ENCODE results near the gene SDHB.

DNA sequence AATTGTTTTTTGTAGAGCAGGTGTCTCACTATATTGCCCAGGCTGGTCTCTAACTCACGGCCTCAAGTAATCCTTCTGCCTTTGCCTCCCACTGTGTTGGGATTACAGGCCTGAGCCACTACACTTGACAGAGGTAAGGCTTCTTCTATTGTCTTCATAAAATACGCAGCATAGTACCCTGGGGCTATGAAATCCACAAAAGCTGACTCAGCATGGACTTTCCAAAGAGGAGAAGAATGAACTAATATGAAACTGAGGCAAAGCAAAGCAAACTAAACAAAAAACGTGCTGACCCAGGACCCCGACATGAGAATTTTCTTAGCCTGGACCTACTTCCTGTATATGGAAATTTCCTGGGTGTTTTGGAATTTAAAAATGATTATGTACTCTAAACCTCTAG, 23.6 kb downstream of the SDHB start:
- TF ChIP-seq, protein P1, sequence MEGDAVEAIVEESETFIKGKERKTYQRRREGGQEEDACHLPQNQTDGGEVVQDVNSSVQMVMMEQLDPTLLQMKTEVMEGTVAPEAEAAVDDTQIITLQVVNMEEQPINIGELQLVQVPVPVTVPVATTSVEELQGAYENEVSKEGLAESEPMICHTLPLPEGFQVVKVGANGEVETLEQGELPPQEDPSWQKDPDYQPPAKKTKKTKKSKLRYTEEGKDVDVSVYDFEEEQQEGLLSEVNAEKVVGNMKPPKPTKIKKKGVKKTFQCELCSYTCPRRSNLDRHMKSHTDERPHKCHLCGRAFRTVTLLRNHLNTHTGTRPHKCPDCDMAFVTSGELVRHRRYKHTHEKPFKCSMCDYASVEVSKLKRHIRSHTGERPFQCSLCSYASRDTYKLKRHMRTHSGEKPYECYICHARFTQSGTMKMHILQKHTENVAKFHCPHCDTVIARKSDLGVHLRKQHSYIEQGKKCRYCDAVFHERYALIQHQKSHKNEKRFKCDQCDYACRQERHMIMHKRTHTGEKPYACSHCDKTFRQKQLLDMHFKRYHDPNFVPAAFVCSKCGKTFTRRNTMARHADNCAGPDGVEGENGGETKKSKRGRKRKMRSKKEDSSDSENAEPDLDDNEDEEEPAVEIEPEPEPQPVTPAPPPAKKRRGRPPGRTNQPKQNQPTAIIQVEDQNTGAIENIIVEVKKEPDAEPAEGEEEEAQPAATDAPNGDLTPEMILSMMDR (IDR thresholded peaks at IDR 0.05 in 2 of 3, conservative IDR thresholded peaks at IDR 0.05 in 1 of 3; ENCODE audit: borderline replicate concordance in 1 of 3, insufficient read depth in 1 of 3, low read depth in 2 of 3, low read length in 2 of 3): no peak
- TF ChIP-seq CBX3 (IDR thresholded peaks at IDR 0.05; ENCODE audit: low read depth): no peak
- no peak for TF ChIP-seq POLR2AphosphoS5 (IDR thresholded peaks at IDR 0.05; ENCODE audit: low read depth, low read length)
- TF ChIP-seq, protein P2, sequence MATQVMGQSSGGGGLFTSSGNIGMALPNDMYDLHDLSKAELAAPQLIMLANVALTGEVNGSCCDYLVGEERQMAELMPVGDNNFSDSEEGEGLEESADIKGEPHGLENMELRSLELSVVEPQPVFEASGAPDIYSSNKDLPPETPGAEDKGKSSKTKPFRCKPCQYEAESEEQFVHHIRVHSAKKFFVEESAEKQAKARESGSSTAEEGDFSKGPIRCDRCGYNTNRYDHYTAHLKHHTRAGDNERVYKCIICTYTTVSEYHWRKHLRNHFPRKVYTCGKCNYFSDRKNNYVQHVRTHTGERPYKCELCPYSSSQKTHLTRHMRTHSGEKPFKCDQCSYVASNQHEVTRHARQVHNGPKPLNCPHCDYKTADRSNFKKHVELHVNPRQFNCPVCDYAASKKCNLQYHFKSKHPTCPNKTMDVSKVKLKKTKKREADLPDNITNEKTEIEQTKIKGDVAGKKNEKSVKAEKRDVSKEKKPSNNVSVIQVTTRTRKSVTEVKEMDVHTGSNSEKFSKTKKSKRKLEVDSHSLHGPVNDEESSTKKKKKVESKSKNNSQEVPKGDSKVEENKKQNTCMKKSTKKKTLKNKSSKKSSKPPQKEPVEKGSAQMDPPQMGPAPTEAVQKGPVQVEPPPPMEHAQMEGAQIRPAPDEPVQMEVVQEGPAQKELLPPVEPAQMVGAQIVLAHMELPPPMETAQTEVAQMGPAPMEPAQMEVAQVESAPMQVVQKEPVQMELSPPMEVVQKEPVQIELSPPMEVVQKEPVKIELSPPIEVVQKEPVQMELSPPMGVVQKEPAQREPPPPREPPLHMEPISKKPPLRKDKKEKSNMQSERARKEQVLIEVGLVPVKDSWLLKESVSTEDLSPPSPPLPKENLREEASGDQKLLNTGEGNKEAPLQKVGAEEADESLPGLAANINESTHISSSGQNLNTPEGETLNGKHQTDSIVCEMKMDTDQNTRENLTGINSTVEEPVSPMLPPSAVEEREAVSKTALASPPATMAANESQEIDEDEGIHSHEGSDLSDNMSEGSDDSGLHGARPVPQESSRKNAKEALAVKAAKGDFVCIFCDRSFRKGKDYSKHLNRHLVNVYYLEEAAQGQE (IDR thresholded peaks at IDR 0.05; ENCODE audit: low read depth): no peak
- TF ChIP-seq POLR2A (IDR thresholded peaks at IDR 0.05; ENCODE audit: borderline replicate concordance, extremely low read depth, insufficient read depth, insufficient read length): no peak
- TF ChIP-seq CEBPB (IDR thresholded peaks at IDR 0.05; ENCODE audit: low read depth): no peak
- TF ChIP-seq FOSL1 (IDR thresholded peaks at IDR 0.05; ENCODE audit: low read depth): no peak
- TF ChIP-seq EGR1 (IDR thresholded peaks at IDR 0.05; ENCODE audit: low read depth): no peak
- TF ChIP-seq YY1 (IDR thresholded peaks at IDR 0.05; ENCODE audit: extremely low read depth, insufficient replicate concordance, low read depth, low read length): no peak
- TF ChIP-seq JUND (IDR thresholded peaks at IDR 0.05): no peak
- TF ChIP-seq, protein P3, sequence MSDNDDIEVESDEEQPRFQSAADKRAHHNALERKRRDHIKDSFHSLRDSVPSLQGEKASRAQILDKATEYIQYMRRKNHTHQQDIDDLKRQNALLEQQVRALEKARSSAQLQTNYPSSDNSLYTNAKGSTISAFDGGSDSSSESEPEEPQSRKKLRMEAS (IDR thresholded peaks at IDR 0.05): no peak
- TF ChIP-seq EZH2 (IDR thresholded peaks at IDR 0.05): no peak
- TF ChIP-seq, protein P4, sequence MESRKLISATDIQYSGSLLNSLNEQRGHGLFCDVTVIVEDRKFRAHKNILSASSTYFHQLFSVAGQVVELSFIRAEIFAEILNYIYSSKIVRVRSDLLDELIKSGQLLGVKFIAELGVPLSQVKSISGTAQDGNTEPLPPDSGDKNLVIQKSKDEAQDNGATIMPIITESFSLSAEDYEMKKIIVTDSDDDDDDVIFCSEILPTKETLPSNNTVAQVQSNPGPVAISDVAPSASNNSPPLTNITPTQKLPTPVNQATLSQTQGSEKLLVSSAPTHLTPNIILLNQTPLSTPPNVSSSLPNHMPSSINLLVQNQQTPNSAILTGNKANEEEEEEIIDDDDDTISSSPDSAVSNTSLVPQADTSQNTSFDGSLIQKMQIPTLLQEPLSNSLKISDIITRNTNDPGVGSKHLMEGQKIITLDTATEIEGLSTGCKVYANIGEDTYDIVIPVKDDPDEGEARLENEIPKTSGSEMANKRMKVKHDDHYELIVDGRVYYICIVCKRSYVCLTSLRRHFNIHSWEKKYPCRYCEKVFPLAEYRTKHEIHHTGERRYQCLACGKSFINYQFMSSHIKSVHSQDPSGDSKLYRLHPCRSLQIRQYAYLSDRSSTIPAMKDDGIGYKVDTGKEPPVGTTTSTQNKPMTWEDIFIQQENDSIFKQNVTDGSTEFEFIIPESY (IDR thresholded peaks at IDR 0.05; ENCODE audit: extremely low read depth, insufficient replicate concordance, low read length): no peak
